IMR-90 (cell line): ENCODE data around the gene HYAL1. TPM values are rescaled to one million over a fixed set of nuclear protein-coding genes. Genes with fewer than 3 reads are reported as not detected.

ENCODE experiments used
- ATAC-seq: fragments of 200-7000 bp; cut with Tn5 transposase; 2 replicates; pipeline ENCODE4 v1.9.1; 2020; ENCODE audit warnings: low read depth, mild to moderate bottlenecking, moderate library complexity
- BruUV-seq: library from RNA; stranded (reverse); fragments of 400-500 nt; replicated peaks from 2 replicates; lab custom pipeline; 2021; lab: Mats Ljungman, UMichigan
- CTCF ChIA-PET: fragments of 300-600 bp; formaldehyde crosslinking; extraction: SDS; loops from one replicate; lab custom pipeline; 2021; ENCODE audit warnings: antibody characterized with exemption; lab: Yijun Ruan, JAX
- POLR2A ChIA-PET: fragments of 300-600 bp; sonication (Branson Sonifier 250); formaldehyde crosslinking; loops from one replicate; lab custom pipeline; 2022; ENCODE audit warnings: antibody characterized with exemption; ENCODE audit not compliant: unreplicated experiment; lab: Charles Lee
- DNase-seq: peaks from one replicate; pipeline ENCODE4 v3.0.0; 2013
- H2AFZ ChIP-seq: replicated peaks from 2 replicates; pipeline ENCODE3; 2013; ENCODE audit warnings: low read length, mild to moderate bottlenecking; ENCODE audit not compliant: poor library complexity
- H2AK5ac ChIP-seq: 2 replicates; pipeline ENCODE4 v1.6.1; 2013; ENCODE audit warnings: low read depth, low read length, inconsistent platforms
- H2AK9ac ChIP-seq: replicated peaks from 2 replicates; pipeline ENCODE3; 2013; ENCODE audit warnings: mild to moderate bottlenecking, low read depth, low read length, moderate library complexity; ENCODE audit not compliant: poor library complexity
- H2BK120ac ChIP-seq: 2 replicates; pipeline ENCODE4 v1.6.1; 2013; ENCODE audit warnings: low read depth, low read length, inconsistent platforms
- H2BK15ac ChIP-seq: 3 replicates; pipeline ENCODE4 v1.6.1; 2013; ENCODE audit warnings: low read depth, low read length, inconsistent platforms
- H2BK20ac ChIP-seq: 2 replicates; pipeline ENCODE4 v1.6.1; 2013; ENCODE audit warnings: low read depth, mild to moderate bottlenecking, inconsistent platforms, low read length, moderate library complexity
- H2BK5ac ChIP-seq: 2 replicates; pipeline ENCODE4 v1.6.1; 2013; ENCODE audit warnings: mild to moderate bottlenecking, low read depth, low read length, inconsistent platforms; ENCODE audit not compliant: poor library complexity, severe bottlenecking
- H3K14ac ChIP-seq: replicated peaks from 2 replicates; pipeline ENCODE4 v1.6.1; 2013; ENCODE audit warnings: low read depth, low read length, inconsistent platforms
- H3K18ac ChIP-seq: 2 replicates; pipeline ENCODE4 v1.6.1; 2013; ENCODE audit warnings: low read depth, low read length, control low read depth
- H3K23ac ChIP-seq: 2 replicates; pipeline ENCODE4 v1.6.1; 2013; ENCODE audit warnings: low read depth, low read length, inconsistent platforms
- H3K27ac ChIP-seq: 2 replicates; pipeline ENCODE4 v1.5.1; 2013; ENCODE audit warnings: mild to moderate bottlenecking, control low read depth, low read length; ENCODE audit not compliant: insufficient read depth
- H3K27me3 ChIP-seq: 2 replicates; pipeline ENCODE4 v1.6.1; 2013; ENCODE audit warnings: low read length; ENCODE audit not compliant: control insufficient read depth, insufficient read depth
- H3K36me3 ChIP-seq: 2 replicates; pipeline ENCODE4 v1.6.1; 2013; ENCODE audit warnings: low read length, mixed read lengths; ENCODE audit not compliant: control insufficient read depth, insufficient read depth
- H3K4ac ChIP-seq: 2 replicates; pipeline ENCODE4 v1.6.1; 2013; ENCODE audit warnings: low read depth, low read length, inconsistent platforms
- H3K4me1 ChIP-seq: 2 replicates; pipeline ENCODE4 v1.6.1; 2013; ENCODE audit warnings: low read length, mixed read lengths; ENCODE audit not compliant: control insufficient read depth, insufficient read depth
- H3K4me2 ChIP-seq: 2 replicates; pipeline ENCODE4 v1.6.1; 2013; ENCODE audit warnings: low read depth, mild to moderate bottlenecking, control low read depth, low read length, moderate library complexity
- H3K4me3 ChIP-seq: 2 replicates; pipeline ENCODE4 v1.5.1; 2013; ENCODE audit warnings: low read depth, mild to moderate bottlenecking, control low read depth, low read length, moderate library complexity; ENCODE audit not compliant: insufficient read depth
- H3K56ac ChIP-seq: 2 replicates; pipeline ENCODE4 v1.6.1; 2013; ENCODE audit warnings: low read length, inconsistent platforms; ENCODE audit not compliant: insufficient read depth; ENCODE audit errors: extremely low read depth
- H3K79me1 ChIP-seq, 2 experiments: 2 replicates each; pipeline ENCODE4 v1.6.1; 2013; ENCODE audit warnings: low read length in 2 of 2, inconsistent platforms in 1 of 2, low read depth in 1 of 2
- H3K9ac ChIP-seq: 2 replicates; pipeline ENCODE4 v1.6.1; 2013; ENCODE audit warnings: low read depth, low read length, control low read depth
- H3K9me1 ChIP-seq: 2 replicates; pipeline ENCODE4 v1.6.1; 2013; ENCODE audit warnings: low read length, inconsistent platforms; ENCODE audit not compliant: insufficient read depth
- H3K9me3 ChIP-seq: 2 replicates; pipeline ENCODE4 v1.6.1; 2013; ENCODE audit warnings: low read length; ENCODE audit not compliant: control insufficient read depth, insufficient read depth
- H4K20me1 ChIP-seq: 2 replicates; pipeline ENCODE4 v1.6.1; 2013; ENCODE audit warnings: low read length, inconsistent platforms; ENCODE audit not compliant: insufficient read depth
- H4K5ac ChIP-seq: 2 replicates; pipeline ENCODE4 v1.6.1; 2013; ENCODE audit warnings: mild to moderate bottlenecking, low read depth, low read length, control low read depth
- H4K8ac ChIP-seq, 2 experiments: 2 replicates each; pipeline ENCODE4 v1.6.1; 2013; ENCODE audit warnings: low read depth in 2 of 2, low read length in 2 of 2, control low read depth in 1 of 2, inconsistent platforms in 1 of 2
- H4K91ac ChIP-seq: 2 replicates; pipeline ENCODE4 v1.6.1; 2013; ENCODE audit warnings: low read depth, low read length, inconsistent platforms; ENCODE audit not compliant: insufficient read depth
- CEBPB ChIP-seq: IDR thresholded peaks from 2 replicates; pipeline ENCODE4 v1.6.1; 2012; ENCODE audit warnings: low read depth, low read length, improper control_type of control experiment
- MXI1 ChIP-seq: IDR thresholded peaks from 2 replicates; pipeline ENCODE4 v1.6.1; 2012; ENCODE audit warnings: low read depth, mild to moderate bottlenecking, low read length, moderate library complexity, borderline replicate concordance
- RAD21 ChIP-seq: IDR thresholded peaks from 2 replicates; pipeline ENCODE4 v1.6.1; 2012; ENCODE audit warnings: low read length, improper control_type of control experiment
- SMC3 ChIP-seq: fragments of 150-350 bp; IDR thresholded peaks from 2 replicates; pipeline ENCODE4 v1.6.1; 2016; ENCODE audit warnings: low read depth, mild to moderate bottlenecking, antibody characterized with exemption, low read length, moderate library complexity
- WGBS, 2 experiments: methylation state at CpG; one replicate each; pipeline versions ENCODE4 v1.1.5 to v1.1.7; 2013; ENCODE audit warnings: missing lambda C conversion rate in 2 of 2; ENCODE audit not compliant: insufficient read length in 1 of 2; ENCODE audit errors: extremely low coverage in 2 of 2; 5-methylcytosine and 5-hydroxymethylcytosine counted together
- dilution Hi-C: fragments of 300-500 bp; cut with HindIII; formaldehyde crosslinking; loops from one replicate; pipeline ENCODE4 v1.14.3; 2018; ENCODE audit warnings: low sequenced_read_pairs; ENCODE audit not compliant: unreplicated experiment
- in situ Hi-C: fragments of 300-500 bp; cut with MboI; formaldehyde crosslinking; loops from 3 replicates; pipeline ENCODE4 v1.14.3; 2019; ENCODE audit warnings: low sequenced_read_pairs, inconsistent platforms, mixed read lengths
- intact Hi-C: fragments of 100-400 bp; cut with micrococcal nuclease; formaldehyde crosslinking; loops from 2 replicates; pipeline ENCODE4 v1.10.0; 2022
- polyA plus RNA-seq, 3 experiments: library from polyadenylated mRNA; depleted of rRNA; stranded (reverse); fragments of >200 nt; gene quantifications; 2 replicates each; pipeline ENCODE4 v1.2.3, GENCODE V29; 2012; ENCODE audit warnings: low replicate concordance in 1 of 3
- total RNA-seq: library from RNA; depleted of rRNA; stranded (reverse); fragments of >200 nt; gene quantifications from 2 replicates; pipeline ENCODE4 v1.2.3, GENCODE V29; 2012
- TF ChIP-seq, protein P1 (sequence below): conservative IDR thresholded peaks from 2 replicates; pipeline ENCODE4 v1.5.1; 2012; ENCODE audit warnings: mild to moderate bottlenecking, low read depth, low read length, improper control_type of control experiment

Gene HYAL1
- total and polyA plus RNA-seq, 2 of the 4 experiments (the other 2 are of a cell fraction): 0.32 to 0.36 TPM

- Histone ChIP-seq H3K9me3 (no peaks in the 10 kb centered on the region), H2AK9ac (no peak overlapping the region), H4K20me1 (peaks cover 41% of the 10 kb centered on the region), H2BK120ac (no peak overlapping the region), H2BK20ac (no peak overlapping the region), H3K14ac (no peak overlapping the region), H2AFZ (no peak overlapping the region), H3K27me3 (no peaks in the 10 kb centered on the region), H3K23ac (no peak overlapping the region), H3K79me1 (peaks cover 23 to 68% of the 10 kb centered on the region in 2 experiments), H3K4me3 (no peak overlapping the region), H3K36me3 (peaks cover 46% of the 10 kb centered on the region), H3K27ac (no peak overlapping the region), H3K18ac (no peak overlapping the region), H2BK15ac (no peak overlapping the region), H4K8ac (no peak overlapping the region), H3K4ac (no peak overlapping the region), H3K56ac (no peak overlapping the region), H3K4me1 (peaks cover 29% of the 10 kb centered on the region), H4K91ac (no peak overlapping the region), H2BK5ac (no peak overlapping the region), H3K4me2 (no peak overlapping the region), H2AK5ac (no peak overlapping the region), H3K9ac (no peak overlapping the region), H3K9me1 (peaks cover 13% of the 10 kb centered on the region; the same call in 1 of the 2 replicates), H4K5ac (no peak overlapping the region)
- intact Hi-C loops: no loop called here
- in situ Hi-C loops: no loop called here
- TF ChIP-seq, protein P1, sequence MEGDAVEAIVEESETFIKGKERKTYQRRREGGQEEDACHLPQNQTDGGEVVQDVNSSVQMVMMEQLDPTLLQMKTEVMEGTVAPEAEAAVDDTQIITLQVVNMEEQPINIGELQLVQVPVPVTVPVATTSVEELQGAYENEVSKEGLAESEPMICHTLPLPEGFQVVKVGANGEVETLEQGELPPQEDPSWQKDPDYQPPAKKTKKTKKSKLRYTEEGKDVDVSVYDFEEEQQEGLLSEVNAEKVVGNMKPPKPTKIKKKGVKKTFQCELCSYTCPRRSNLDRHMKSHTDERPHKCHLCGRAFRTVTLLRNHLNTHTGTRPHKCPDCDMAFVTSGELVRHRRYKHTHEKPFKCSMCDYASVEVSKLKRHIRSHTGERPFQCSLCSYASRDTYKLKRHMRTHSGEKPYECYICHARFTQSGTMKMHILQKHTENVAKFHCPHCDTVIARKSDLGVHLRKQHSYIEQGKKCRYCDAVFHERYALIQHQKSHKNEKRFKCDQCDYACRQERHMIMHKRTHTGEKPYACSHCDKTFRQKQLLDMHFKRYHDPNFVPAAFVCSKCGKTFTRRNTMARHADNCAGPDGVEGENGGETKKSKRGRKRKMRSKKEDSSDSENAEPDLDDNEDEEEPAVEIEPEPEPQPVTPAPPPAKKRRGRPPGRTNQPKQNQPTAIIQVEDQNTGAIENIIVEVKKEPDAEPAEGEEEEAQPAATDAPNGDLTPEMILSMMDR: peak; percentile 31; the same call in 1 of the 2 replicates
- peak; percentile 50 for TF ChIP-seq CEBPB
- peak; percentile 16; the same call in 1 of the 2 replicates for TF ChIP-seq RAD21
- no peak for TF ChIP-seq MXI1
- peak; percentile 4; the same call in 1 of the 2 replicates for TF ChIP-seq SMC3
- DNase-seq (peak; percentile 29), ATAC-seq (no peak)
- CTCF ChIA-PET: interaction anchor here (0.8 kb wide), 1 partner anchor 9 kb away, joined by 3 read pairs; no protein-coding TSS in a partner anchor
- POLR2A ChIA-PET: interaction anchor here (0.6 to 1.0 kb wide), 2 partner anchors 16 to 88 kb away, joined by 3 read pairs; no protein-coding TSS in a partner anchor
- no TSS peak for BruUV-seq
- dilution Hi-C loops: no loop called here
- WGBS, 2 experiments: no CpG with 5 or more reads among the region's 2 CpGs
Measured at GRCh38 chr3:50352781-50353180, 49.4 kb upstream of the HYAL1 start.
